Mucosa of stomach (tissue), 1 donor: Measurements from ENCODE around the gene VAV1.

Experiments
- H3K27me3 ChIP-seq: one replicate; pipeline ENCODE4 v1.7.0; 2013; ENCODE audit warnings: mild to moderate bottlenecking, low read length; ENCODE audit not compliant: control insufficient read depth, insufficient read depth
- H3K36me3 ChIP-seq: one replicate; pipeline ENCODE4 v1.7.0; 2013; ENCODE audit warnings: low read length; ENCODE audit not compliant: control insufficient read depth, insufficient read depth
- H3K4me1 ChIP-seq: one replicate; pipeline ENCODE4 v1.7.0; 2013; ENCODE audit warnings: mild to moderate bottlenecking, low read length; ENCODE audit not compliant: control insufficient read depth, insufficient read depth
- H3K4me3 ChIP-seq: one replicate; pipeline ENCODE4 v1.7.0; 2013; ENCODE audit warnings: low read length
- H3K9ac ChIP-seq: one replicate; pipeline ENCODE4 v1.7.0; 2013; ENCODE audit warnings: mild to moderate bottlenecking, low read length, moderate library complexity
- H3K9me3 ChIP-seq: one replicate; pipeline ENCODE4 v1.7.0; 2013; ENCODE audit warnings: mild to moderate bottlenecking, low read length, moderate library complexity; ENCODE audit not compliant: control insufficient read depth
- donor health status: Pancreatic carcinoma.

Gene VAV1

DNA sequence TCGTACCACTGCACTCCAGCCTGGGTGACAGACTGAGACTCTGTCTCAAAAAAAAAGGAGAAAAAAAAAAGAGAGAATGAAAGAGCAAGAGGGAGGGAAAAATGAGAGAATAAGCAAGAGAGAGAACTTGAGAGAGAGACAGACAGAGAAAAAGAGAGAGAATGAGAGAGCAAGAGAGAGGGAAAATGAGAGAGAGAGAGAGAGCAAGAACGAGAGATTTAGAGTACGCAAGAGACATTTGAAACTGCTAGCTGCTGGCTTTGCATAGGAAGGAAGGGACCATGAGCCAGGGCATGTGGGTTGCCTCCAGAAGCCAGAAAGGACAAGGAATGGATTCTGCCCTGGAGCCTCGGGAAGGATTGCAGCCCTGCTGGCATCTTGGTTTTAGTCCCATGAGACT is 105.3 kb downstream of the VAV1 start:
- Histone ChIP-seq H3K9me3 (no peaks in the 10 kb centered on the region), H3K4me1 (no peaks in the 10 kb centered on the region), H3K27me3 (peaks cover 5% of the 10 kb centered on the region), H3K4me3 (no peak overlapping the region), H3K9ac (no peak overlapping the region), H3K36me3 (no peaks in the 10 kb centered on the region)

- H3K36me3 ChIP-seq = no peaks in the 10 kb centered on the region
- H3K9ac ChIP-seq = no peak overlapping the region
- H3K4me3 ChIP-seq = no peak overlapping the region
- H3K4me1 ChIP-seq = no peaks in the 10 kb centered on the region
- H3K27me3 ChIP-seq = no peaks in the 10 kb centered on the region
- H3K9me3 ChIP-seq = no peaks in the 10 kb centered on the region
These were observed 113.9 kb downstream of the VAV1 start for GRCh38 chr19:6886277-6886897.

- Histone ChIP-seq H3K36me3 (no peaks in the 10 kb centered on the region), H3K4me1 (no peaks in the 10 kb centered on the region), H3K9ac (no peak within 1 kb of the TSS), H3K9me3 (no peaks in the 10 kb centered on the region), H3K4me3 (no peak within 1 kb of the TSS), H3K27me3 (no peaks in the 10 kb centered on the region)
These were observed 114.8 kb downstream of the VAV1 start, which contains the start of gene ADGRE1 for GRCh38 chr19:6887316-6887715. Gene ADGRE1 (plus strand): TSS chr19:6887579. CDS start chr19:6887609, 30 bp downstream.

GRCh38 chr19:6888967-6889366 is 116.5 kb downstream of the VAV1 start:
- no peak overlapping the region for H3K9ac ChIP-seq
- H3K9me3 ChIP-seq = no peaks in the 10 kb centered on the region
- H3K4me3 ChIP-seq = no peak overlapping the region
- no peaks in the 10 kb centered on the region for H3K27me3 ChIP-seq
- no peaks in the 10 kb centered on the region for H3K4me1 ChIP-seq
- no peaks in the 10 kb centered on the region for H3K36me3 ChIP-seq

DNA sequence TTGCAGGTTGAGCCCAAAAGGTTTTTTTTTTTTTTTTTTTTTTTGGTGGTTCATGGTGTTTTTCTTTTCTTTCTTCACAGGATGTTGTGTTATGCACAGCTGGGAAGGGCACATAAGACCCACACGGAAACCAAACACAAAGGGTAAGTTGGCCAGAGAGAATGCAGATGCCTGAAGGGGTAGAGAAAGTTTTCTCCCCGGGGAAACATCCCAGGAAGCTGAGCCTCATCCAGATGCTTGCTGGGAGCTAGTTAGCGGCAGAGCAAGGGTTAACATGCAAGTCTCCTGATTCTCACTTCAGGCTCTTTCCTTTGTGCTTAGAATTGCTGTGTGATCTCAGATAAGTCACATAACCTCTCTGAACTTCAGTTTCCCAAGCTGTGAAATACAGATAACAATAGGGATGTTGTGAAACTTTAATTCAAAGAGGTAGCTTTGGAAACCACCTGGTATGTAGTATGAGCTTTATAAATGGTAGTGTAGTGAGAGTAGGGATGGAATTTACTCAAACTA is 117.9 kb downstream of the VAV1 start:
- no peak overlapping the region for H3K9ac ChIP-seq

GRCh38 chr19:6890938-6891337 is 118.4 kb downstream of the VAV1 start:
- H3K9me3 ChIP-seq = no peaks in the 10 kb centered on the region
- H3K4me1 ChIP-seq = no peaks in the 10 kb centered on the region
- no peak overlapping the region for H3K9ac ChIP-seq
- no peaks in the 10 kb centered on the region for H3K36me3 ChIP-seq
- no peaks in the 10 kb centered on the region for H3K27me3 ChIP-seq
- H3K4me3 ChIP-seq = no peak overlapping the region

More for the DNA sequence above, 117.9 kb downstream of the VAV1 start:
- no peaks in the 10 kb centered on the region for H3K4me1 ChIP-seq
- no peak overlapping the region for H3K4me3 ChIP-seq
- H3K27me3 ChIP-seq = no peaks in the 10 kb centered on the region
- no peaks in the 10 kb centered on the region for H3K36me3 ChIP-seq
- no peaks in the 10 kb centered on the region for H3K9me3 ChIP-seq

DNA sequence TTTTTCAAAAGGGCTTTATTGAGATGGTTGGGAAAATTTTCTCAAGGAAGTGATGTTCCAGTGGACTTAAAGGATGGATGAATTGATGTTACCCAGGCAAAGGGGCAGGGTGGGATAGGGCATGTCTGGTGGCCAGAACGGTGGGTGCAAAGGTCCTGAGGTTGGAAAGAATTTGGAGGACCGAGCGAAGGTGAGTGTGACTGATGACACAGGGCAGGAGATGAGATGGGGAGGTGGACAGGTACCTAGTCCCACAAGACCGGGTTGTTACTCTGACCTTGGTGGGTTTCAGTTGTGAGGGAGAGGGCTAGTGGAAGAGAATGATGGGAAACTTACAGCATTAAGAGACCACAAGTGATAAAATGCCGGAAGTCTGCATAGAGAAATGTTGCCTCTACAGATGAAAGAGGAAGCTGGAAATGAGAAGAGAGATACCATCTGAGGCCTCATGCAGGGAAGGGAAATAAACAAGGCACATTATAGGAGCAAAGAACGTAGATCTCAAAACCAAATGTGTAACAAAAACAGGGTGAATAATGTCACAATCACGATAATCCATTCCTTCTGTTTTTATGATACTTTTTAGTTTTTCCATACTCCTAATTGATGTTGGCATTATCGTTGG is 119.4 kb downstream of the VAV1 start:
- no peaks in the 10 kb centered on the region for H3K36me3 ChIP-seq
- no peaks in the 10 kb centered on the region for H3K27me3 ChIP-seq
- H3K4me1 ChIP-seq = no peaks in the 10 kb centered on the region
- no peak overlapping the region for H3K4me3 ChIP-seq
- no peaks in the 10 kb centered on the region for H3K9me3 ChIP-seq
- no peak overlapping the region for H3K9ac ChIP-seq

DNA sequence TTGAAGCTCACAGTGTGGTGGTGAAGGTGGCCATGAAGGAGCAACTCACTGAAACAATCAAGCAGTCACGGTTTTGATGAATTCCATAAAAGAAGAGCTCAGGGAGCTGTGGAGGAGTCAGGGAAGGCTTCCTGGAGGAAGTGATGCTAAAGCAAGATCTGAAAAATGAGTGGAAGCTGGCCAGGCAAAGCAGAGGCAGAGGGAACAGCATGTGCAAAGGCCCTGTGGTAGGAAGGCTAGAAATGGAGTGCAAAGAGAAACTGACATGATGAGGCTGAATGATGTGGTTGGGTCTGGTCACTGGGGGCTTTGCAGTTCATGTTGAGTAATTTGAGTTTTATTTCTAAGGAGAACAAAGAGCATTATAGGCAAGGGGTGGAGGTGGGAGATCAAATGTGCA is 121.8 kb downstream of the VAV1 start:
- Histone ChIP-seq H3K9ac (no peak overlapping the region), H3K9me3 (no peaks in the 10 kb centered on the region), H3K4me3 (no peak overlapping the region), H3K36me3 (no peaks in the 10 kb centered on the region), H3K4me1 (no peaks in the 10 kb centered on the region), H3K27me3 (no peaks in the 10 kb centered on the region)

DNA sequence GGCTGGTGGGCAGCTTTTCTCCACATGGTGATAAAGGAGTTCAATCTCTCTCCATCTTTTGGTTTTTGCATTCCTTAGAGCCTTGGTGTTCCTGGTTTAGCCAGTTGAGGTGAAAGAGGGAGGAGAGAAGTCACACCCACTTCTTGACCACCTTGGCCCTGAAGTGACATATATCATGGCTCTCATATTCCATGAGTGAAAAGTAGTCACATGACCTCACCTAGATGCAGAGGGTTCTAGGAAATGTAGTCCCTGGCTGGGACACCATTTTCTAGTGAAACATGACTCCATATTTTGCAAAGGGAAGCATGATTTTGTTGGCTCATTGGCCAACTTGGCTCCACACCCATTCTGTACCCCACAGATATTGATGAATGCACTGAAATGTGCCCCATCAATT is 130.9 kb downstream of the VAV1 start:
- Histone ChIP-seq H3K27me3 (no peaks in the 10 kb centered on the region), H3K4me3 (no peak overlapping the region), H3K4me1 (no peaks in the 10 kb centered on the region), H3K36me3 (no peaks in the 10 kb centered on the region), H3K9ac (no peak overlapping the region), H3K9me3 (no peaks in the 10 kb centered on the region)

DNA sequence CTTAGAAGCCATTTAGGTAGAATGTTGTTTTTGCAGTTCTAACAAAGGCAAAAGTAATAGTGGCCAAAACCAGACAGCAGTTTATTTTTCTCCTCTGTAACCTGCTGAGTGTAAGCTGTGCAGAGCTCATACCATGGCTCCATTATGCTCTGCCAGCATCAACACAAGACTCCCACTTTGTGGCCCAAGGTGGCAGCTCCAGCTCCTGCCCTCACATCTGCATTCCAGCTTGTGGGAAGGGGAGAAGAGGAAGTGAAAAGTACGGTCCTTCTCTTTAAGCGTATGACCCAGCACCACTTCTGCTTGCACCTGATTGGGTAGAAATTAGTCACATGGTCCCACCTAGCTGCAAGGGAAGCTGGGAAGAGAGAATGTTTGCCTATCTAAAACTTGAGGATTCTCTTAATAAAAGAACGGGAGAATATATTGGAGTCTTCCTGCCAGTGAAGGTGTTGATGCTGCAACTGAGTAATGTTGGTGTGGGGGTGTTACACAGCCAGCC is 134.1 kb downstream of the VAV1 start:
- no peaks in the 10 kb centered on the region for H3K27me3 ChIP-seq
- no peaks in the 10 kb centered on the region for H3K4me1 ChIP-seq
- H3K9me3 ChIP-seq = no peaks in the 10 kb centered on the region
- no peak overlapping the region for H3K4me3 ChIP-seq
- no peak overlapping the region for H3K9ac ChIP-seq
- H3K36me3 ChIP-seq = no peaks in the 10 kb centered on the region
